GM18909 (cell line): ENCODE measurements around the gene MTA3.

Source experiments
- ATAC-seq: cut with Tn5 transposase; IDR thresholded peaks from one replicate; pipeline ENCODE4 v1.9.1; 2021; ENCODE audit warnings: mild to moderate bottlenecking; ENCODE audit not compliant: unreplicated experiment, poor library complexity

Gene MTA3

GRCh38 chr2:42755191-42755880 is 186.9 kb downstream of the MTA3 start:
- ATAC-seq: no peak

DNA sequence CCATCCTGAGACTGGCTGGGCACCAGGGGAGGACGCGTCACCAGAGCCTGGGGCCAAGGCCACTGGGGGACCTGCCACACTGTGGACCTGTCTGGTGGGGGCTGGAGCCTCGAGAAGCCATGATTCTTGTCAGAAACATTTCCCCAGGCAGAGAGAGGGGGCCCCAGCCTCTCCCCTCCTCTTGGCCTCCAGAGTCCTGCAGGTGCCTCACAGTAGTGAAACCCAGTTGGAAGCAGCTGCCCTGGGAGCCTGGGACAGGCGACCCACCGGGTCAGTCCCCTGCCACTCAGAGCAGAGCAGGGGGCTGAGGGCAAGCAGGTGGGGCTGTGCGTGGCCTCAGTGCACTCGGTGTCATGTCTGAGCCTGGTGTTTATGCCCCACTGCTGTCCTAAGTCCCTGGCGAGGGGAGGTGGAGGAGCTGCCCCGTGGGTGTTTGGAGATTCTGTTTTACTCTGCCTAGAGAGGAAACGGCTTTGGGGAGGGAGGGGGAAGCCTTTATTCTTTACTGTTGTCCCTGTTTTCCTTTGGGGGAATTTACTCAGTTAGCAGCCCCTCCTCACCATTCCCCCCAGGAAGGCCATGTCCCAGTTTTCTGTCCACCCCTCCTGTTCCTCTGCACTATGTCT is 187.8 kb downstream of the MTA3 start:
- ATAC-seq: no peak

- no peak for ATAC-seq
These were observed 188.6 kb downstream of the MTA3 start for GRCh38 chr2:42756966-42757513.

GRCh38 chr2:42757981-42758740 is 189.7 kb downstream of the MTA3 start:
- no peak for ATAC-seq

- ATAC-seq: no peak
These were observed 190.3 kb downstream of the MTA3 start for GRCh38 chr2:42758751-42759150.

GRCh38 chr2:42761554-42761953 is 193.1 kb downstream of the MTA3 start:
- no peak for ATAC-seq

GRCh38 chr2:42762155-42762554 is 193.7 kb downstream of the MTA3 start:
- ATAC-seq: no peak

- ATAC-seq: no peak
These were observed 194.7 kb downstream of the MTA3 start for GRCh38 chr2:42762823-42763804.

GRCh38 chr2:42764096-42764495 is 195.7 kb downstream of the MTA3 start, which contains the start of gene OXER1:
OXER1 (minus strand) TSS chr2:42764135; CDS start chr2:42764062, 73 bp downstream.
- no peak for ATAC-seq

GRCh38 chr2:42764901-42765300 is 196.5 kb downstream of the MTA3 start:
- ATAC-seq: no peak

DNA sequence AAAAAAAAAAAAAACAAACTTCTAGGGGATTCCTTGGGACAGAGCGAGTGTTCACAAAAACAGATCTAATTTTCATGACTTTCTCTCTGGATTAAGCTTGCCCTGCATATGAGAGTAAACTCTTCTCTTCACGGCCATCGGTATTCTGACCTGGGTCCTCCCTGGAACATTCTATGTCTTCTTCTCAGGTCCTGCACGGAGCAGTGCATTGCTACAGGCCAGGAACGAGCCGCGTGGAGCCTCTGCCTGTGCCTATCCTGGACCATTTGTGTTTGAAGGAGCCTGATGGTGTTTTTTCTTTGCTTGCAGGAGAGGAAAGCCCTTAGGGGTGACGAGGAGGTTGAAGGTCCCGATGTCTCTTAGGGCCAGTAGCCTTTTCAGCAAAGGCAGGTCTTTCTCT is 197.3 kb downstream of the MTA3 start:
- ATAC-seq: no peak

DNA sequence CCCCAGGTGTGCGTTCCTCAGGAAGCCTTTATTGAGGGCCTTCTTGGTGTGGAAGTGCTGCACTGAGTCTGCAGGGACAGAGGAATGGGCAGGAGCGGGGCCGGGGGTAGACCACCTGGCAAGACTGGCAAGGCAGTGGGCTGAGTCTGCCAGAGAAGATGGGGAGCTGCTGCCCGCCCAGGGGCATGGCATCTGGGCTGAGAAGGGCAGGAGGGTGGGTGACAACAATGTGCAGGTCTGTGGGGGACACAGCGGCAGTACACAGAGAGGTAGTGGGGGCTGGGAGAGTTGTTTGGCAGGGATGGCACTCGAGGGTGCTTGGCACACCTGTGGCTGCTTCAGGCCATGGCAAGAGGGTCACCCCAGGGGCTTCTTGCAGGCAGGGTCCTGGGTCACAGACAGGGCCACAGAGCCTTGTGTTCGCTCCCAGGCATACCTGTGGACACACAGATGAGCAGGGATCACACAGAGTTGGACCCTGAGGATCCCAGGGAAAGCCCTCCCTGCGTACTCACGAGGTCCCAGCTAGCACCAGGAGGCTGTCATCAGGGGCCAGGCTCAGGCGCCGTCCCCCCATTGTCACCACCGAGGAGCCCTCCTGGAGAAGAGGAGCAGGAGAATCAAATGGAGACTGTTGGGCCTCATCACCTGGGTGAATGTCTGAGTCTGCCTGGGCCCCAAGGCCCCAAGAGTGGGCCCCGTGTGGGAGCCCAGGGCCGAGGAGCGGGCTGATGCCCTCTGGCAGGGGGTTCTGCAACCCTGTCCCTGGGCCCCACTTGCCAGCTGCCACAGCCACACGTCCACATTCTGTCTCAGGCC is 198.9 kb downstream of the MTA3 start:
- no peak for ATAC-seq

DNA sequence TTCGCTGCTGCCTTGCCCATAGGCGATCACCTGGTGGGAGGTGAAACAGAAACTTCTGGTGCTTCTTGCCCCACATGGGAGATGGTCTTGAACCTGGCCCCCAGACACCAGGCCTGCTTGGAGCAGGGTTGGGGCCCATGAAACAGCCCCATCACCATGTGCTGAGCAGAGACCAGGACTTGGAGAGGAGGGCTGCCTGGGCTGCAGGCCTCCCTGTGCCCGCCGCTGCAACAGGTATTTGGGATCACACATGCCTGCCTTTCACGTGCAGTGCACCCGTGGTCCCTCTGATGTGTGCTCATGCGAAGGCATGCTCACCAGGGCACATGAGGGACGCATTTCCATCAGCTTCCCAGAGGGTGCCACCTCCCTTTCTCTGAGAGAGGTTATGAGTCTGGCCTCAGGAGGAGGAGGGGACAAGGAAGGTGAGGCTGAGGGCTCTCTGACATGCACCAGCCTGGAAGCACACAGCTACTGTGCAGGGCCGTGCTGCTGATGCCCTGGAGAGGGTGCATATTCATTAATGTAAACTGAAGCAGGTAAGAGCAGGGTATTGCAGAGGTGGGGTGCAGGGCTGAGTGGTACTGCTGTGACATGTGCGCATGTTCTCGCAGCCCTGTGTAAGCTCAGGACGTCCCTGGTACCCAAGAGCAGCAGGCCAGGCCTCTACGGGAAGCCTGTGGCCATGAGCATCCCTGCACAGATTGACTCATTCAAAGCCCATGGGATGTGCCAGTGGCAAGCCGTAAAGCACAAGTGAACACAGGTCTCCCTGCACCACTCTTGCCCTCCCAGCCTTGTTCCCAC is 199.7 kb downstream of the MTA3 start:
- no peak for ATAC-seq

DNA sequence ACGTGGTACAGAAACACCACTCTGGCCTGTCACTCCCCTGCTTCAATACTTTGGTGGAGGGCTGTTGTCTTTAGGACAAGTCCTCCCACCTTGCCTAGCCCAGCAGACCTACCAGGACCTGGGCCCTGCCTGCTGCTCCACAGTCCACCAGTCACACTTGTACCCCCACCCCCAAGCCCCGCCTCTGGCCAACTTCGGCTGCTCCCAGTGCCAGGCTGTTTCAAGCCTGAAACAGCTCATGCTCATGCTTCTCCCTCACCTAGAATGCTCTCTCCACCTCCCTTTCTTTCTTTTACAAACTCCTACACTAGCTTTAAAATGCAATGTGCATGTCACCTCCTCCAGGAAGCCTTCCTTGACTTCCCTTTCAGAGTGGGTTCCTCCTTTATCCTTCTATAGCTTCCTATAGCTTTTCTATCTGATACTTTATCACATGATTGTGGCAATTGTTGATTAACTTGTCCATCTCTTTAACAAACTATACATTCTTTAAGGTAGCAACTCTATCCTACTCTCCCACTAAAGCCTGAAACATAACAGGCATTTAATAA is 200.3 kb downstream of the MTA3 start:
- no peak for ATAC-seq

DNA sequence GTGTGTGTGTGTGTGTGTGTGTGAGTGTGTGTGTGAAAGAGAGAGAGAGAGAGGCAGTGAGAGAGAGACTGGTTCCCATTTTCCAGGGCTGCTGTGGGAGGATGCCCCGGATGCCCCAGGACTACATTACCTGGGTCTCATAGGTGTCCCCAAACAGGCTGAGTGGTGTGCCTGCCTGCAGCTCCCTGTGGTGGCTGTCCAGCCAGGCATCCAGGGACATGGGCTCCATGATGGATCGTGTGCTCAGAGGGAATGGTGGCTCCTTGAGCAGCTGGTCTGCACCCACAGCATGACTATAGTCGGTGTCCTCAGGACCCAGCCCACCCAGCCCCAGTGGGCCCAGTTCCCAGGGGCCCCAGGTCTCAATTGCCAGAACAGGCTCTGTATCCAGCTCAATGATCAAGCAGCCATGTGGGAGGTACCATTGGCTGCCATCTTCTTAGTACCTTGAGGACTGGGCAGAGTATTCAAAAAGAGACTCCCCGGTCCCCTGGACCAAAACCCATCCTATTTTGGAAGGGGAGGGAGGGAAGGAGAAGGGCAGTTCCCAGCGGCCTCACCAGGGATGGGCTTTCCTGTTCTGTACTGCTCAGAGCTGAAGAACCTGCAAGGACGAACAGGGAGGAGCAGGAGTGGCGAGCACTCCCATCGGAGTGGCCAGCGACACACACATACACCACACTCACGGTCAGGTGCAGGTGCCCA is 201.3 kb downstream of the MTA3 start:
- ATAC-seq: no peak

GRCh38 chr2:42770288-42771131 is 202.1 kb downstream of the MTA3 start:
- peak; percentile 63 for ATAC-seq
